H1 (cell line): Measurements from ENCODE around the gene TNXB. TPM values are rescaled to one million over a fixed set of nuclear protein-coding genes. Genes with fewer than 3 reads are reported as not detected.

ENCODE experiments used
- CTCF ChIA-PET: fragments of 300-600 bp; sonication (Branson Sonifier 250); formaldehyde crosslinking; loops from one replicate; lab custom pipeline; 2021; ENCODE audit not compliant: partially characterized antibody; lab: Charles Lee
- POLR2A ChIA-PET: fragments of 300-600 bp; sonication (Branson Sonifier 250); formaldehyde crosslinking; loops from one replicate; lab custom pipeline; 2021; ENCODE audit warnings: inconsistent platforms; ENCODE audit not compliant: partially characterized antibody; lab: Charles Lee
- DNase-seq, 2 experiments: peaks; one replicate each; pipeline versions ENCODE4 v3.0.0 to v3.0.0-alpha.2; 2010 to 2022; ENCODE audit warnings: low spot score in 2 of 2, low read depth in 1 of 2, mixed read lengths in 1 of 2
- FAIRE-seq: peaks from 2 replicates; lab custom pipeline; 2011; peaks lifted over from hg19 to GRCh38; lab: Jason Lieb, UNC
- H2AFZ ChIP-seq: 2 replicates; pipeline ENCODE4 v1.8.1; 2012; ENCODE audit warnings: low read length, inconsistent platforms
- H2AK5ac ChIP-seq: 2 replicates; pipeline ENCODE4 v1.6.1; 2013; ENCODE audit warnings: low read depth, low read length
- H2BK120ac ChIP-seq: replicated peaks from 2 replicates; pipeline ENCODE3; 2013; ENCODE audit warnings: low read depth, low read length, inconsistent platforms
- H2BK12ac ChIP-seq: 2 replicates; pipeline ENCODE4 v1.6.1; 2013; ENCODE audit warnings: low read depth, low read length
- H2BK15ac ChIP-seq: 2 replicates; pipeline ENCODE4 v1.6.1; 2013; ENCODE audit warnings: low read length
- H2BK20ac ChIP-seq: 2 replicates; pipeline ENCODE4 v1.6.1; 2013; ENCODE audit warnings: low read length
- H2BK5ac ChIP-seq: 2 replicates; pipeline ENCODE4 v1.6.1; 2013; ENCODE audit warnings: low read depth, low read length
- H3K14ac ChIP-seq: 2 replicates; pipeline ENCODE4 v1.6.1; 2013; ENCODE audit warnings: inconsistent platforms; ENCODE audit not compliant: insufficient read length
- H3K18ac ChIP-seq: 2 replicates; pipeline ENCODE4 v1.6.1; 2013; ENCODE audit warnings: low read length; ENCODE audit errors: extremely low read depth
- H3K23ac ChIP-seq: 2 replicates; pipeline ENCODE4 v1.6.1; 2013; ENCODE audit warnings: inconsistent platforms; ENCODE audit not compliant: insufficient read length
- H3K23me2 ChIP-seq: 2 replicates; pipeline ENCODE4 v1.6.1; 2013; ENCODE audit warnings: low read depth, low read length
- H3K27ac ChIP-seq: 2 replicates; pipeline ENCODE4 v1.6.1; 2011; ENCODE audit warnings: low read depth, low read length, inconsistent platforms
- H3K27me3 ChIP-seq, 4 experiments: replicated peaks in 1 of 4; 1 replicate in 1 of 4; 2 replicates in 3 of 4; pipeline versions ENCODE4 v1.6.1 to v1.8.1; 2011 to 2013; ENCODE audit warnings: low read length in 3 of 4, mild to moderate bottlenecking in 3 of 4, inconsistent platforms in 2 of 4, mixed read lengths in 2 of 4, moderate library complexity in 1 of 4; ENCODE audit not compliant: control insufficient read depth in 3 of 4, insufficient read depth in 3 of 4; ENCODE audit errors: extremely low read depth in 1 of 4
- H3K36me3 ChIP-seq, 4 experiments: 2 replicates each; pipeline versions ENCODE4 v1.6.1 to v1.8.1; 2011 to 2013; ENCODE audit warnings: mild to moderate bottlenecking in 4 of 4, low read length in 3 of 4, moderate library complexity in 2 of 4, control low read depth in 1 of 4, inconsistent platforms in 1 of 4; ENCODE audit not compliant: insufficient read depth in 4 of 4, control insufficient read depth in 2 of 4
- H3K4ac ChIP-seq: replicated peaks from 2 replicates; pipeline ENCODE3; 2013; ENCODE audit warnings: low read length, low read depth, mixed read lengths, inconsistent platforms; ENCODE audit not compliant: insufficient read length
- H3K4me1 ChIP-seq, 4 experiments: replicated peaks in 1 of 4; 1 replicate in 1 of 4; 2 replicates in 3 of 4; pipeline versions ENCODE4 v1.6.1 to v1.8.1; 2011 to 2013; ENCODE audit warnings: low read length in 3 of 4, inconsistent platforms in 2 of 4, mixed read lengths in 1 of 4; ENCODE audit not compliant: insufficient read depth in 4 of 4, control insufficient read depth in 3 of 4
- H3K4me2 ChIP-seq, 2 experiments: 2 replicates each; pipeline versions ENCODE4 v1.6.1 to v1.8.1; 2011 to 2013; ENCODE audit warnings: low read depth in 2 of 2, low read length in 2 of 2, control low read depth in 1 of 2, inconsistent platforms in 1 of 2, mild to moderate bottlenecking in 1 of 2; ENCODE audit not compliant: insufficient read depth in 1 of 2
- H3K4me3 ChIP-seq, 4 experiments: fragments of 200-600, 300-600 bp in 1 of 4; sonication (generic), shearing (Covaris generic), sonication (Bioruptor Twin) in 1 of 4; 2 replicates each; pipeline versions ENCODE4 v1.5.1 to v1.8.1; 2011 to 2016; ENCODE audit warnings: low read length in 4 of 4, low read depth in 3 of 4, control low read depth in 2 of 4, inconsistent platforms in 2 of 4, mild to moderate bottlenecking in 2 of 4, mixed read lengths in 1 of 4, moderate library complexity in 1 of 4; ENCODE audit not compliant: insufficient read depth in 2 of 4; ENCODE audit errors: extremely low read depth in 1 of 4
- H3K56ac ChIP-seq: replicated peaks from 2 replicates; pipeline ENCODE3; 2013; ENCODE audit warnings: low read depth, mild to moderate bottlenecking, mixed read lengths, low read length, inconsistent platforms; ENCODE audit not compliant: insufficient read length
- H3K79me1 ChIP-seq: 2 replicates; pipeline ENCODE4 v1.6.1; 2013; ENCODE audit warnings: low read depth, low read length, control low read depth
- H3K79me2 ChIP-seq, 2 experiments: 2 replicates each; pipeline versions ENCODE4 v1.6.1 to v1.8.1; 2012 to 2013; ENCODE audit warnings: low read length in 2 of 2, mild to moderate bottlenecking in 2 of 2, inconsistent platforms in 1 of 2; ENCODE audit not compliant: insufficient read depth in 2 of 2, control insufficient read depth in 1 of 2
- H3K9ac ChIP-seq, 4 experiments: replicated peaks in 1 of 4; 1 replicate in 1 of 4; 2 replicates in 3 of 4; pipeline versions ENCODE4 v1.6.1 to v1.8.1; 2011 to 2013; ENCODE audit warnings: low read depth in 3 of 4, low read length in 3 of 4, control low read depth in 2 of 4, mild to moderate bottlenecking in 2 of 4, moderate library complexity in 2 of 4, inconsistent platforms in 1 of 4; ENCODE audit errors: extremely low read depth in 1 of 4
- H3K9me3 ChIP-seq, 2 experiments: 2 replicates each; pipeline versions ENCODE4 v1.6.1 to v1.8.1; 2012 to 2013; ENCODE audit warnings: mild to moderate bottlenecking in 2 of 2, moderate library complexity in 2 of 2, control low read depth in 1 of 2, inconsistent platforms in 1 of 2, low read depth in 1 of 2, low read length in 1 of 2, mixed read lengths in 1 of 2; ENCODE audit not compliant: insufficient read depth in 2 of 2
- H4K20me1 ChIP-seq, 2 experiments: replicated peaks in 1 of 2; 2 replicates each; pipeline versions ENCODE3 to v1.8.1; 2011 to 2013; ENCODE audit warnings: inconsistent platforms in 2 of 2, low read length in 2 of 2, mild to moderate bottlenecking in 1 of 2; ENCODE audit not compliant: insufficient read depth in 2 of 2, control insufficient read depth in 1 of 2
- H4K5ac ChIP-seq: 2 replicates; pipeline ENCODE4 v1.6.1; 2013; ENCODE audit warnings: low read length, low read depth, mixed read lengths, inconsistent platforms; ENCODE audit not compliant: insufficient read length
- H4K8ac ChIP-seq: 2 replicates; pipeline ENCODE4 v1.8.0; 2013; ENCODE audit warnings: mild to moderate bottlenecking, moderate library complexity, low read length, inconsistent platforms; ENCODE audit not compliant: insufficient read depth; ENCODE audit errors: extremely low read depth
- H4K91ac ChIP-seq: replicated peaks from 2 replicates; pipeline ENCODE3; 2013; ENCODE audit warnings: low read length, mixed read lengths, inconsistent platforms; ENCODE audit not compliant: insufficient read length
- CEBPB ChIP-seq: IDR thresholded peaks from 2 replicates; pipeline ENCODE4 v1.6.1; 2012; ENCODE audit warnings: low read depth, low read length
- SP4 ChIP-seq: IDR thresholded peaks from 2 replicates; pipeline ENCODE4 v1.6.1; 2012; ENCODE audit warnings: low read length, inconsistent platforms
- WGBS, 2 experiments: shearing (Covaris generic) in 1 of 2; methylation state at CpG; one replicate each; pipeline versions ENCODE4 v1.1.6 to v1.1.7; 2013 to 2015; ENCODE audit warnings: low lambda C conversion rate in 2 of 2, mixed read lengths in 2 of 2, inconsistent platforms in 1 of 2, low coverage in 1 of 2, missing lambda C conversion rate in 1 of 2; ENCODE audit not compliant: insufficient replicate concordance in 2 of 2, insufficient coverage in 1 of 2, insufficient read length in 1 of 2; ENCODE audit errors: extremely low coverage in 1 of 2, missing lambda C conversion rate in 1 of 2; 5-methylcytosine and 5-hydroxymethylcytosine counted together
- polyA plus RNA-seq, 7 experiments: library from polyadenylated mRNA; depleted of rRNA in 3 of 7; stranded (reverse) in 5 of 7; unstranded in 2 of 7; fragments of >200 nt in 5 of 7; fragments of 200-250 nt in 2 of 7; gene quantifications; 1 replicate in 5 of 7; 2 replicates in 1 of 7; 4 replicates in 1 of 7; pipeline versions ENCODE4 v1.2.1 to v1.2.3, GENCODE V29; 2011 to 2013; ENCODE audit warnings: missing spikeins in 2 of 7, mixed read lengths in 2 of 7
- total RNA-seq: library from RNA; stranded (reverse); fragmentation: NEBNext Ultra II Directional; extraction: Animal tissue kit (Norgen Biotek cat#: 25700); gene quantifications from 2 replicates; pipeline ENCODE4 v1.2.1, GENCODE V29; 2021

The TNXB gene
- total and polyA plus RNA-seq, 2 of the 8 experiments (the other 6 are each of a cell fraction or from before 2014, with no cell fraction given), result 3.1 to 4.8 TPM

- H3K79me1 ChIP-seq, result no peaks in the 10 kb centered on the region
- peak overlapping the region in 2 of 4 experiments; percentile 5 to 9; a peak in 2 of 8 replicates for H3K4me3 ChIP-seq
- H4K20me1 ChIP-seq, result peaks cover 3 to 4% of the 10 kb centered on the region in 2 experiments
- peak overlapping the region; percentile 1; the same call in 1 of the 2 replicates for H3K18ac ChIP-seq
- H3K36me3 ChIP-seq, result no peaks in the 10 kb centered on the region
- 70% methylated on average over 6 of the region's 6 CpGs; no CpG with 5 or more reads in 1 of the 2 experiments for WGBS, 2 experiments
- 0 out of 2 replicates have a peak, but pooled peaks cover 2% of the 10 kb centered on the region for H3K23me2 ChIP-seq
- H3K56ac ChIP-seq, result no peak overlapping the region
- H2AFZ ChIP-seq, result no peak overlapping the region
- no peak overlapping the region for H3K23ac ChIP-seq
- H4K8ac ChIP-seq, result no peak overlapping the region; the same call in 1 of the 2 replicates
- H3K4me1 ChIP-seq, result peaks cover 2 to 14% (median 9%) of the 10 kb centered on the region in 4 experiments
- H2BK120ac ChIP-seq, result no peak overlapping the region
- no peak overlapping the region for H4K5ac ChIP-seq
- TF ChIP-seq CEBPB, result no peak
- TF ChIP-seq SP4, result no peak
- TF ChIP-seq, all 59 proteins: peak for 0
- Histone ChIP-seq H2BK15ac (no peak overlapping the region), H2BK5ac (no peak overlapping the region), H3K79me2 (no peaks in the 10 kb centered on the region), H3K4me2 (peak overlapping the region; percentile 4 to 55; a peak in 3 of 4 replicates), H3K9ac (no peak overlapping the region), H3K9me3 (no peaks in the 10 kb centered on the region), H2BK12ac (no peak overlapping the region), H3K27ac (no peak overlapping the region), H2AK5ac (no peak overlapping the region), H3K4ac (no peak overlapping the region), H2BK20ac (no peak overlapping the region), H4K91ac (no peak overlapping the region), H3K27me3 (peaks cover 0 to 11% (median 6%) of the 10 kb centered on the region in 4 experiments; a peak in 5 of 7 replicates), H3K14ac (no peak overlapping the region)
- FAIRE-seq (no peak), DNase-seq (no peak)
- ChIA-PET CTCF (interaction anchor here (0.6 to 6.0 kb wide), 8 partner anchors 10 to 918 kb away, joined by 3 to 49 read pairs (median 4); no protein-coding TSS in a partner anchor), POLR2A (interaction anchor here (1.0 to 3.1 kb wide), 13 partner anchors 8 to 86 kb away, joined by 3 to 16 read pairs (median 4); partner anchors contain the start of genes ATF6B, EGFL8, GPSM3 and PRRT1)
Measured at GRCh38 chr6:32108727-32109113, 418 bp downstream of the TNXB start.
